ENCODE results near the gene CDK11B. TPM values are rescaled to one million over a fixed set of nuclear protein-coding genes. Genes with fewer than 3 reads are reported as not detected.
A peak's percentile ranks its signal among the peaks of the same experiment; 100 is the strongest.

CDK11B gene
- total and polyA plus RNA-seq, 2 donors from 2014 or later = 13.9 to 24.0 TPM

GRCh38 chr1:1616838-1617237 is 42.0 kb downstream of the CDK11B start:
- Histone ChIP-seq H3K9me3 (ENCODE audit: control insufficient read depth in 2 of 3, insufficient read depth in 1 of 3, low read length in 3 of 3) (no peaks in the 10 kb centered on the region), H3K27ac (ENCODE audit: low read depth in 2 of 2, low read length in 2 of 2) (no peak overlapping the region), H3K36me3 (ENCODE audit: control insufficient read depth in 2 of 3, insufficient read depth in 3 of 3, low read length in 3 of 3) (peaks cover 0 to 6% (median 0%) of the 10 kb centered on the region in 3 donors), H3K4me3 (ENCODE audit: low read length in 3 of 3) (peak overlapping the region in 2 of 3 donors; percentile 32 to 85), H3K27me3 (ENCODE audit: control insufficient read depth, insufficient read depth, low read length) (no peaks in the 10 kb centered on the region), H3K9ac (ENCODE audit: low read length in 3 of 3) (peak overlapping the region in 1 of 3 donors; percentile 80), H3K4me1 (ENCODE audit: control insufficient read depth in 2 of 3, insufficient read depth in 2 of 3, low read depth in 1 of 3, low read length in 3 of 3) (peaks cover 0 to 25% (median 10%) of the 10 kb centered on the region in 3 donors)
- TF ChIP-seq CTCF (IDR thresholded peaks at IDR 0.05; ENCODE audit: borderline replicate concordance, extremely low read depth, insufficient read depth) = no peak
- intact Hi-C loops (cut with DNase I) = no loop called here
- FAIRE-seq (no peak), DNase-seq (peak in 2 of 5 donors; percentile 58 to 78)

GRCh38 chr1:1616045-1616790 is 42.6 kb downstream of the CDK11B start:
- Histone ChIP-seq H3K9me3 (ENCODE audit: control insufficient read depth in 2 of 3, insufficient read depth in 1 of 3, low read length in 3 of 3) (no peaks in the 10 kb centered on the region), H3K4me1 (ENCODE audit: control insufficient read depth in 2 of 3, insufficient read depth in 2 of 3, low read depth in 1 of 3, low read length in 3 of 3) (peaks cover 0 to 25% (median 10%) of the 10 kb centered on the region in 3 donors), H3K4me3 (ENCODE audit: low read length in 3 of 3) (peak overlapping the region; percentile 30 to 85 (median 38)), H3K27me3 (ENCODE audit: control insufficient read depth, insufficient read depth, low read length) (no peaks in the 10 kb centered on the region), H3K9ac (ENCODE audit: low read length in 3 of 3) (peak overlapping the region in 1 of 3 donors; percentile 80), H3K27ac (ENCODE audit: low read depth in 2 of 2, low read length in 2 of 2) (peak overlapping the region; percentile 63 to 100), H3K36me3 (ENCODE audit: control insufficient read depth in 2 of 3, insufficient read depth in 3 of 3, low read length in 3 of 3) (peaks cover 0 to 6% (median 0%) of the 10 kb centered on the region in 3 donors)
- DNase-seq (peak in 1 of 5 donors; percentile 65), FAIRE-seq (no peak)
- intact Hi-C loops (cut with DNase I) = no loop called here
- no peak for TF ChIP-seq CTCF (IDR thresholded peaks at IDR 0.05; ENCODE audit: borderline replicate concordance, extremely low read depth, insufficient read depth)

- Histone ChIP-seq H3K9ac (ENCODE audit: low read length in 3 of 3) (peak within 1 kb of the TSS; percentile 42 to 95 (median 93)), H3K9me3 (ENCODE audit: control insufficient read depth in 2 of 3, insufficient read depth in 1 of 3, low read length in 3 of 3) (no peaks in the 10 kb centered on the region), H3K27ac (ENCODE audit: low read depth in 2 of 2, low read length in 2 of 2) (peak within 1 kb of the TSS; percentile 100), H3K4me3 (ENCODE audit: low read length in 3 of 3) (peak within 1 kb of the TSS; percentile 74 to 85 (median 85)), H3K36me3 (ENCODE audit: control insufficient read depth in 2 of 3, insufficient read depth in 3 of 3, low read length in 3 of 3) (peaks cover 0 to 6% (median 0%) of the 10 kb centered on the region in 3 donors), H3K4me1 (ENCODE audit: control insufficient read depth in 2 of 3, insufficient read depth in 2 of 3, low read depth in 1 of 3, low read length in 3 of 3) (peaks cover 0 to 25% (median 10%) of the 10 kb centered on the region in 3 donors), H3K27me3 (ENCODE audit: control insufficient read depth, insufficient read depth, low read length) (no peaks in the 10 kb centered on the region)
- intact Hi-C loops (cut with DNase I) = no loop called here
- FAIRE-seq (no peak), DNase-seq (peak; percentile 96 to 99 (median 98))
- TF ChIP-seq CTCF (IDR thresholded peaks at IDR 0.05; ENCODE audit: borderline replicate concordance, extremely low read depth, insufficient read depth) = no peak
Observed at GRCh38 chr1:1615256-1616044, 43.4 kb downstream of the CDK11B start, which contains the start of gene MIB2. Gene MIB2 (plus strand): TSS chr1:1615500. CDS start chr1:1623453, 7,953 bp downstream.

Data from kidney (tissue), 14 donors.